ENCODE results near the gene SIRT2.
A peak's percentile ranks its signal among the peaks of the same experiment; 100 is the strongest.
"Not testable (repeated sequence)": the region's sequence is repeated elsewhere in the genome, so short reads cannot be mapped to it uniquely, and the experiment has no call there.

SIRT2 gene

GRCh38 chr19:38842439-38843174 is 56.8 kb downstream of the SIRT2 start:
- no peak for DNase-seq

DNA sequence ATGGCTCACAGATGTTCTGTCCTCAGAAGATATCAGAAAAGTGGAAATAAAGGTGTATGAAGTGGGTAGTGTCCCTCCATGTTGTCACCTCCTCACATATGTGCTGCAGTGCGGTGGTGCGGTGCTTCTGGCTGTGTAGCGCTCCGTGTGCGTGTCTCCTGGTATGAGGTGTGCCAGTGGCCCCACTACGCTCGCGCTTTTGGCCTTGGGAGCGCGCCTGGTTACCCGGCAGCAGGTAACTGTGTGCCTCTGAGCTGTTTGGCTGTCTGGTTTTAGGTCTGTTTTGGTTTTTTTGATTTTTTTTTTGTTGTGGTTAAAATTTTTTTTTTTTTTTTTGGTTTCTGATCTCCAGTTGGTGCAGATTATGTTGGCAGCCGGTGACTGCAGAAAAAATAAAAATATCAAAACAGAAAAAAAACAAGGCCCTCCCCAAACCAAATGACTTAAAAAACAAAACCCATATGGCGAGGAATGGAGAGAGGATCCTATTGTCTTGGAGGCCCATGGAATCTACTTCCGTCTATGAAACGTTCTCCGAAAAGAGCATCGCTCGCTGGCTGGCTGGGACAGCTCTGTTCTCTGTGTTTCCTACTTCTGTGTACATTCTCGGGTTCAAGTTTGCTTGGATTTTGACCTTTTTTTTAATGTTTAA is 57.5 kb downstream of the SIRT2 start:
- no peak for DNase-seq

- no peak for DNase-seq
Observed at GRCh38 chr19:38841180-38841766, 58.1 kb downstream of the SIRT2 start.

DNA sequence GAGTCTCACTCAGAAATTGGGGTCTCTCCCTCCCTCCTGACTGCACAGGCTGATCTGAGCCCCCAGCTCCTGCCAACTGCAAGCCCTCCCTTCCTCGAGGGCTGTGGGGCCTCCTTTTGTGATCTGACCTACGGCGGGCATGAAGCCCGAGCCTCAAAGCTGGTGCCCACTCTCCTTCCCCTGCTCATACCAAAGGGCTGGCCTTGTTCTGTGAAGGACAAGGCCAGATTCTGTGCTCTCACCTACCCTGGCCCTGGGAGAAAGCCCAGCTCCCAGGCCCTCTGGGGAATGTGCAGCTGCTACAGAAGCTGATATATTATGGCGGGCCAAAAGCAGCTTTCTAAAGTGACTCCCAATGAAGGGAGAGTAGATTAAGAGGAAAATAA is 58.8 kb downstream of the SIRT2 start:
- DNase-seq = no peak

DNA sequence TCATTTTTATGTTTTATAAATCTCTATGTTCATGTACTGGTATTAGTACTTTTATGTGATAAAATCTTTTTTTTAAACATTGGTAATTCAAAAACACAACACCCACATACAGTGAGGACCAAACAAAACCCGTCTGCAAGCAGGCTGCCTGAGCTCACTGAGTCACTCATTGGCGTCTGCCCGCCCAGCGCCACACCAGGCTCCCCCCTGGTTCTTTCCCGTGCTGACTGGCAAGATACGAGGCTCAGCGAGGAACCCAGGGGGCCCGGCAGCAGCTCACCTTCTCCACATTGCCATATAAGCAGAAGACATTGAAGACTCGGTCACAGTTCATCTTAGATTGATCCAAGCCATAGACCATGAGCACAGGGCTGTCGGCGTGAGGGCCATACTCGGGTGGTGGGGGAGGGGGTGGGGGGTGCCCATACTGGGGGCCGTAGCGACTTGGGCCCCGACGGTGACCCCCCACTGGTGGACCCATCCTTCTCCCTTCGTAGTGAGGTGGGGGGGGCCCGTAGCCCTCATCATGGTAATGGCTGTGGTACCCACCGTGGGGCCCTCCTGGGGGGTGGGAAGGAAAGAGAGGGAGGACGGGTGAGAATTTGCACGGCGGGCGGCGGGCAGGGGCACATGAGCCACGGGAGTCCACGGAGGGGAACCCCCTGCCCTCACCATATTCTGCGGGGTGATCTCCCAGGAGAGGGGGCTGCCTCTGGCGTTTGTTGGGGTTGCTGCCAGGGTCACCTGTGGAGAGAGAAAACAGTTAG is 59.4 kb downstream of the SIRT2 start:
- DNase-seq = no peak

- no peak for DNase-seq
Observed at GRCh38 chr19:38838986-38839761, 60.2 kb downstream of the SIRT2 start.

GRCh38 chr19:38838208-38838985 is 61.0 kb downstream of the SIRT2 start:
- DNase-seq = no peak

- peak; percentile 37 for DNase-seq
Observed at GRCh38 chr19:38837656-38838121, 61.7 kb downstream of the SIRT2 start.

GRCh38 chr19:38836983-38837626 is 62.3 kb downstream of the SIRT2 start:
- DNase-seq = no peak

DNA sequence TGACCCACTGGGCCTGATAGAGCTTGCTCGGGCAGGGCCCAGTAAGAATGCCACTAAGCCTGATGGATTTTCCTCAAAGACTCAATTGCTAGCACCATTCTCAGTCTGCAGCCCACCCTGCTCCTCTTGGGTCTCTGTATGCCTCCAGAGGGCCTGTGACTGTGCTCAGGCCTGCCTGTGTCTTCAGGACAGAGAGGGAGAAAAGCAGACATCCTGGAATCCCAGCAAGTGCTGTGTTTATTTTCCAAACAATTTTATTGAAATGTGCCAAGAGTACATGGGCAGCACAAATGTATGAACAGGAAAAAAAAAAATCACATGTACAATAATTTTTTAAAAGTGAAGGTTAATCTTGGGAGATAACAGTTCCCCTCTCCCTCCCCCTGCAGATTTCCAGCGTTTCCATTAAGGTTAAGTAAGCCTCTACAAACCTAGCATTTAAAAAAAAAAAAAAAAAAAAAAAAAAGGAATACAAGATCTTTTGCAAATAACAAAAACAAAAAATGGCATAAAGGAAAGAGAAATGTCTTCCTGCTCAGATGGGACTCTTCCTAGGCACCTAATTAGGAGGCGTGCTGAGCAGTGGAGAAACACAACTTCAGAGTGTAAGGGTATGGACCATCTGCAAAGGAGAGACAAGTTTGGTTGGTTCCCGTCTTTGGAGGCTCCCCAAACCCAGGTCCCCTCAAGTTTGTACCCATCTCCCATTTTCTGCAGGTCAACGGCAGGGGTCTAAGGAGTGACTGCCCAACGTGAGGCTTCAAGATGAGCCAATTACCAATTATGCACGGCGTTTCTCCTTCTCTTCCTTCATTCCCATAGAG is 63.0 kb downstream of the SIRT2 start:
- DNase-seq = no peak

- no peak for DNase-seq
Observed at GRCh38 chr19:38834590-38834989, 64.8 kb downstream of the SIRT2 start.

DNA sequence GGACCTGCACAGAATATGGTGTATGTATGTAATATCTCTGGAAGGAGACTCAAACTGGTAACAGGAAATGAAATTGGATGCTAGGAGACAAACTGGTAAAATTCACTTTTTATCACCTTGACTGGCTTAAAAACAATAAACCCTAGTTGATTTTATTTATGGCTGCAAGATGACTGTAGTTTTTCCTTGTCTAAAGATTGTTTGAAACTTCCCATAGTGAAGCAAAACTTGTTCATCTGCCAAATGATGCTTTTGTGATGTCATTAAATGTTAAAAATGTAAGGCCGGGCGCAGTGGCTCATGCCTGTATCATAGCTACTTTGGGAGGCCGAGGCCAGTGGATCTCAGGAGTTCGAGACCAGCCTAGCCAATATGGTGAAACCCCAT is 65.3 kb downstream of the SIRT2 start:
- DNase-seq = no peak

DNA sequence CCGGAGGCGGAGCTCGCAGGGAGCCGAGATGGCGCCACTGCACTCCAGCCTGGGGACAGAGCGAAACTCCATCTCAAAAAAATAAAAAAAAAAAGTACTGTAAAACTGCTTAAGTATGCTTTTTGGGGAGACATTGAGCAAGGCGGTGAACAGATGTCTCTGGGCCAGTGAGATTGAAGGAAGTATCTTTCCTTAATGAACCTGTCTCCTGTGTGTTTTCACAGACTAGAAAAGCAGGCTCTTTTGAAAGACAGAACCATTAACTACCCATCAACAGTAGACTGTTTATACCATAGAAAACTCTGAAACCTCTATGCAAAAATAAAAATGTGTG is 66.4 kb downstream of the SIRT2 start:
- DNase-seq = no peak

GRCh38 chr19:38831142-38831605 is 68.2 kb downstream of the SIRT2 start:
- peak; percentile 83 for DNase-seq

- no peak for DNase-seq
Observed at GRCh38 chr19:38830039-38830733, 69.2 kb downstream of the SIRT2 start.

DNA sequence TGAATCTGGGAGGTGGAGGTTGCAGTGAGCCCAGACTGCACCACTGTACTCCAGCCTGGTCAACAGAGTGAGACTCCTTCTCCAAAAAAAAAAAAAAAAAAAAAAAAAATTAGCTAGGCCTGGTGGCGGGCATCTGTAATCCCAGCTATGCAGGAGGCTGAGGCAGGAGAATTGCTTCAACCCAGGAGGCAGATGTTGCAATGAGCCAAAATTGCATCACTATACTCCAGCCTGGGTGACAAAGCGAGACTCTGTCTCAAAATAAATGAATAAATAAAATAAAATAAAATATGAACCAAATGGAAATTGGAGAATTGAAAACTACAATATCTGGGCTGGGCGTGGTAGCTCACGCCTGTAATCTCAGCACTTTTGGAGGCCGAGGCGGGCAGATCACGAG is 70.2 kb downstream of the SIRT2 start:
- DNase-seq = not testable (repeated sequence)
